Body of pancreas (tissue), 4 donors: ENCODE data around the gene VPREB1.

Experiments
- CTCF ChIP-seq, 7 experiments: fragments of 450-650 bp in 4 of 7; fragments of 200-600 bp in 3 of 7; sonication (generic) in 3 of 7; IDR thresholded peaks; one replicate each; pipeline ENCODE4 v1.5.1; 2016 to 2019; ENCODE audit warnings: antibody characterized with exemption in 7 of 7
- POLR2A ChIP-seq, 3 donors: fragments of 450-650 bp; IDR thresholded peaks; one replicate each; pipeline ENCODE4 v1.6.1; 2016; ENCODE audit warnings: antibody characterized with exemption in 3 of 3, mild to moderate bottlenecking in 2 of 3

GRCh38 chr22:22245935-22246525 is 1.4 kb downstream of the VPREB1 start:
- no peak for TF ChIP-seq CTCF (IDR thresholded peaks at IDR 0.05)
- no peak for TF ChIP-seq POLR2A (IDR thresholded peaks at IDR 0.05)
